Measurements from ENCODE around the gene OR14A2.

DNA sequence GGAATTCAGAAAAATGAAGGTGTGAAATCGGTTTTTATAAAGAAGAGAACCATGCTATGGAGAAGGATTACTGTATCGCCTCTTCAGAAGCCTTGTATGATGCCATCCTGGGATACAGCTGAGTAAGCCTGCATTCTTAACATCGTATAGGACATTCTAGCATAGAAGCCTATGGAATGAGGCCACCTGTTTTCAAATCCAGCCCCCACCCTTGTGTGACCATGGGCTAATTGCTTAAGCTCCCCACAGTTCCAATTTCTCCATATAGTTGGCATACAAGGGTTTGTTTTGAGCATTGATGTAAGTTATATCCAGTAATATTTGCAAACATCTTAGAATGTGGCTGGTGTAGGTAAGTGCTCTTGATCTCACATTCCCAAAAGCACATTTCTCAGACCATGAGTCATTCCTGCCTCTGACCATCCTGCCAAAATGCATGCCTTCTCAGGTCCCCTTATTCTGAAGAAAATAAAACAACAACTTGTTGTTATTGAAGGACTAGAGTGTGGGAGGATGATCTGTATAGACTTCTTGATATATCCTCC lies 1.5 kb downstream of the OR14A2 start:
- TF ChIP-seq, protein P1, sequence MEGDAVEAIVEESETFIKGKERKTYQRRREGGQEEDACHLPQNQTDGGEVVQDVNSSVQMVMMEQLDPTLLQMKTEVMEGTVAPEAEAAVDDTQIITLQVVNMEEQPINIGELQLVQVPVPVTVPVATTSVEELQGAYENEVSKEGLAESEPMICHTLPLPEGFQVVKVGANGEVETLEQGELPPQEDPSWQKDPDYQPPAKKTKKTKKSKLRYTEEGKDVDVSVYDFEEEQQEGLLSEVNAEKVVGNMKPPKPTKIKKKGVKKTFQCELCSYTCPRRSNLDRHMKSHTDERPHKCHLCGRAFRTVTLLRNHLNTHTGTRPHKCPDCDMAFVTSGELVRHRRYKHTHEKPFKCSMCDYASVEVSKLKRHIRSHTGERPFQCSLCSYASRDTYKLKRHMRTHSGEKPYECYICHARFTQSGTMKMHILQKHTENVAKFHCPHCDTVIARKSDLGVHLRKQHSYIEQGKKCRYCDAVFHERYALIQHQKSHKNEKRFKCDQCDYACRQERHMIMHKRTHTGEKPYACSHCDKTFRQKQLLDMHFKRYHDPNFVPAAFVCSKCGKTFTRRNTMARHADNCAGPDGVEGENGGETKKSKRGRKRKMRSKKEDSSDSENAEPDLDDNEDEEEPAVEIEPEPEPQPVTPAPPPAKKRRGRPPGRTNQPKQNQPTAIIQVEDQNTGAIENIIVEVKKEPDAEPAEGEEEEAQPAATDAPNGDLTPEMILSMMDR (IDR thresholded peaks at IDR 0.05) = no peak
- TF ChIP-seq POLR2AphosphoS5 (IDR thresholded peaks at IDR 0.05; ENCODE audit: insufficient read depth in 1 of 2, low read depth in 1 of 2) (no peak), POLR2A (IDR thresholded peaks at IDR 0.05) (no peak)
